Ureter (tissue), 1 donor: ENCODE measurements around the gene SPAG16. TPM values are rescaled to one million over a fixed set of nuclear protein-coding genes. Genes with fewer than 3 reads are reported as not detected.
"Not testable (repeated sequence)": the region's sequence is repeated elsewhere in the genome, so short reads cannot be mapped to it uniquely, and the experiment has no call there.

Experiments
- DNase-seq: peaks from one replicate; pipeline ENCODE4 v3.0.0-alpha.2; 2020; ENCODE audit warnings: low spot score
- total RNA-seq: library from RNA; stranded (reverse); gene quantifications from one replicate; pipeline ENCODE4 v1.2.4, GENCODE V29; 2023
- donor health status: DM: yes; HTN: yes; CAD: no.

Gene SPAG16
- total RNA-seq, 1 donor from 2014 or later, result 63.2 TPM

- no peak for DNase-seq
These were observed 711.3 kb downstream of the SPAG16 start for GRCh38 chr2:213995400-213996105.

GRCh38 chr2:213998976-213999375, 714.7 kb downstream of the SPAG16 start:
- DNase-seq, result not testable (repeated sequence)

DNA sequence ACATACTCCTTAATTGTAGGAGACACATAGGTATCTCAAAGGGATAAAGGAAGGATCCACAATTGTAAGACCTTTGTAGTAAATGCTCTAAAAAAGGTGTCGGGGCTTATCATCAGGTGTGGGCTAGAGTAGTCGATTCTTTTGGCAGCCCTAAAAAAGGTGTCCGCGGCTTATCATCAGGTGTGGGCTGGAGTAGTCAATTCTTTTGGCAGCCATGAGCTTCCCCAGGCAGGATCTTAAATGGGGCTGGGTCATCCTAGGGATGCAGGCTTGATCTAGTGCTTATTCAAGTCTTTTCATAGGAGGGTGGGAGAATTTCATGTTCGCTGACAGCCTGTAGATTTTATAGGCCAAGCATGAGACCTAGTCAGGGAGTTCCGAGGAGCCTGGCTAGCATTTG, 720.2 kb downstream of the SPAG16 start:
- no peak for DNase-seq

DNA sequence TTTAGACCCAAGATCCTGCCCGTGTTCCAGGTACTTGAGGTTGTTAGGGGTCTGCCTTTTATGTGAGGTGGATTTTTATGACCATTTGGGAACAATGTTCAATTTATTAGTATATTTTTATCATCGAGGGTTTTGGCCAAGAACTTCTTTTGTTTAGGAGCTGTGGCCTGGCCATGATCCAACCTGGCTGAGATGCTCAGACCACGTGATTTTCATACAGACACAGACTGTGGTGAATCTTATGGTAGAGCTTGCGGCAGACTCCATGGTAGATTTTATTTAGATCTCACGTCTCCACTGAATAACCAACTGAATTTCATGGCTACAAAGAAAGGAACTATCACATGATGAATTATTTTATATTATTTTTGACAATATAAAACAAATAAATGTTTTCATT, 721.1 kb downstream of the SPAG16 start:
- DNase-seq, result no peak

- no peak for DNase-seq
These were observed 722.3 kb downstream of the SPAG16 start for GRCh38 chr2:214006601-214007000.

DNA sequence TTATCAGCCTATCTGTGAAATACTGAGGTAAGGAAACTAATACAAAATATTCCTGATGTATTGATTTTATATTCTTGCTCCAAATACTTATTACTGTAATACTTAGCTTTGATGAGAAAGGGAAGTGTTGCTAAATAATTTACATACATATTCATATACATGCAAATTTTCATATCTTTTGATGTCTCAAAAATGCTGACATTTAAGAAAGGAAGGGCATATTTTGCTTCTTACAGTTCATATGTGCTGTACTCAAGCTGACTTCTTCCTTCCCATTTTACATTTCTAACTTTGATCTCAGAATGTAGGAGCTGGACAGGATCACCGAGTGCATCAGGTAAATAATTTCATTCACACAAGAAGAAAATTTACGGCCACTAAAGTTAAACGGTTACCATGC, 727.4 kb downstream of the SPAG16 start:
- DNase-seq, result no peak

- DNase-seq, result no peak
These were observed 730.4 kb downstream of the SPAG16 start for GRCh38 chr2:214014551-214015220.

- no peak for DNase-seq
These were observed 735.1 kb downstream of the SPAG16 start for GRCh38 chr2:214019229-214019972.

- no peak for DNase-seq
These were observed 735.7 kb downstream of the SPAG16 start for GRCh38 chr2:214019973-214020345.

- DNase-seq, result no peak
These were observed 744.9 kb downstream of the SPAG16 start for GRCh38 chr2:214029190-214029589.

- DNase-seq, result no peak
These were observed 747.3 kb downstream of the SPAG16 start for GRCh38 chr2:214031566-214031965.

DNA sequence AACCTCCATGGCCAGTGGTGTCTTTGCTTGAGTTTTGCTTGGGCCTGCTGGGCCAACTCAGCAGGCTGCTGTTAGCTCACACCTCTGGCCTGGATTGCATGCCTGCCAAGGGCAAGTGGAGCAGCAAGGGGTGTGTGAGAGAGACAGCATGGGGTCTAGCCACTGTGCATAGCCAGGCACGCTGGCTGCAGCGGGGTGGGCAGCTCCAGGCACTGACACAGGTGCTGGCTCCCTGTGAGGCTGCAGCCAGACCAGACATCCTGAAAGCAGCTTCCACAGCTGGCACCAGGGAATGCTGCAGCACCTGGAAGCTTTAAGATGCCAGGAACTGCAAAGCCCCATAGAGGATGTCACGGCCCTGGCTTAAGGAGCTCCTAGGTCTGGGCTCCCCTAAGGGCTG, 750.2 kb downstream of the SPAG16 start:
- DNase-seq, result no peak

DNA sequence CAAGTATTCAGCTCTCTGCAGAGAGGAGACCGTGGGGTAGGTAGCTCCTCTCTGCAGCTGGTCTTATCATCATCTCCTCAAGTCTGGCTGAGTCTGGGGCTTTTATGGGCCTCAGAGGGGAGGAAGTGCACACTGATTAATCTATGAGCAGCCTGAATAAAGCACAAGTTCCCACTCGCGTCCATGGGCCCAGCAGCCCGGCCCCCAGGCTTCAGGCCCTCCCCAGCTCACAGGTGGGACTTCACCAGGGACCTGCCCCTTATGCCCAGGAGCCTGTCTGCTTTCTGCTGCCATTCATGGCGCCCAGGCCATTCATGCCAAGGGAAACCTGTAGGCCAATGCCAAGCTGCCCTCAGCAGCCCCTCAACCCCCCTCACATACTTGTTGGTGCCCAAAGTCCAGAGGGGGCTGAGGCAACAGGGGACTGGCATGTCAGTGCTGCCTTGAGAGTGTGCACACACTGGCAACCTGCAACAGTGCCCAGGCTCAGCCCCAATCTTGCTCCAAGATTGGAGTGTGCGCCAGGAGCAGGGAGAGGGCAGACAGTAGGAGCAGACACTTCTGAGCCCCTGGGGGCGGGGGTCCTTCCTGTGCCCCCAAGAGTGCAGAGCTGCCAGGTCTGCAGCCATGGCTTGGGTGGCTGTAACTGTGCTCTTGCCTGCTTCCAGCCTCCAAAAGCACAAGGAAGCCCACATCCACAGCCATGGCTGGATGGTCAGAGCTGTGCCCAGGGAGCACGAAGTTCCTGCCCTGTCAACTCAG, 751.0 kb downstream of the SPAG16 start:
- DNase-seq, result no peak

DNA sequence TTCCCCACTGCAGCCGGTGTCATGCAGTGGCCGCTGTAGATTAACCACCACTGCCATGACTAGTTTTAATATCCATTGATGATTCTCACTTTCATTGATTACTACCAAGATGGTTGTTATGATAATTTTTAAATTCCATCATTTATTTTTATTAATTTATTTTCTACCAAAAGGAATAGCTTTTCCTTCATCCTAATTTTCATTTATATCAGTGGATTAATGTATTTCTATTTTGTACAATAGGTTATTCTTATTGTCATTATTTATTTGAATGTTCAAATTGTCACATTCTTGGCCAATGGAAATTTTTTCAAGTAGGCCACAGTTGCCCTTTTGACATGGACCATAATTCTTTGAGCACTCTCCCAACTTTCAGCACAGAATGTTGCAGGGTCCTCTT, 751.7 kb downstream of the SPAG16 start:
- no peak for DNase-seq

DNA sequence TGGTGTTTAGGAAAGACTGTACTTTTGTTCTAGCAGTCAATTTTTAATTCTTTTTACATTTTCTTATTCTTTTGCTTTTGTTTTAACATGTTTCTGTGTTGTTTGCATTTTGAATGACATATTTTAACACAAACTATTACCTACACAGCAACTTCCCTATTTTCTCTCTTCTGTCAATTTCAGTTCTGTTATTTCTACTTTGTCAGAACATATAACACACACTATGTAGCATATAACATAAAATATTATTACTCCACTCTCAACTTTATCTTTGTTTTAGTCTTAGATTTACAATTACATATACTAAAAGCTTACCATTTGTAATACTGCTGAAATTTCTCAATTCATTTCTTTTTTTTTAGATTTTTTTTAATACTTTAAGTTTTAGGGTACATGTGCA, 753.9 kb downstream of the SPAG16 start:
- no peak for DNase-seq

DNA sequence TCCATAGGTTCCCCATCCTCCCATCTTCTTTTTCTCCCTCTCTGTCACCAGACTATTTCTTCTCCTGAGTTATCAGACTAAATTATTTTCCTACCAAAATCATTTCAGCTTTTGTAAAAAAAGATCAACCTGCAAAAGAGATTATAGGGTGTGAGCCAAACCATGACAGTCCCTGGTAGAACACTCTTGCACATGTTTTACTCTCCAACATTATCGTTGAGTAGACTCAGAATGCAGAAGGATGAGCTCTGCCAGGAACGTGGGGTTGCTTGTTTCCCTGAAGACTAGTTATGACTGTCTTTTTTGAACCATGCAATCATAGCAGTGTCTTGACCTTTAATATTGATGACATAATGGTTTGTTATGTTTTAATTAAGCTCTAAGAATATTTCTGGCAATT, 766.5 kb downstream of the SPAG16 start:
- DNase-seq, result no peak

- DNase-seq, result no peak
These were observed 767.3 kb downstream of the SPAG16 start for GRCh38 chr2:214051585-214051984.

DNA sequence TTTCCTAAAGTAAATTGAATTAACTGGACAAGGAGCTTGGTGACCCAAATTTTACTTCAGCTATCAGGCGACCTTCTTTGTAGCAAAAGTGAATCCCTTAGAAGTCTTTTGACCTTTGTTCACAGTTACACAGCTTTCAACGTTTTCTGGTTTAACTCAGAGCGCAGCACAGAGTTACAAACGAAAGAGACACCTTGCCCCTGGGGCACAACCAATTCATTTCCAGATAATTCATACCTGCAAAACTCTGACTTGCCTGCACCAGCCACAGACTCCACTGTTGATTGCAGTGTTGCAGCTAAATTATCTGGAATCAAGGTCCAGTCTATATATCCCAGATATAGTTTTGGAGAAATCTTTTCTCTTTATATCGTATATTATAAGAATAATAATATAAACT, 768.0 kb downstream of the SPAG16 start:
- DNase-seq, result no peak

DNA sequence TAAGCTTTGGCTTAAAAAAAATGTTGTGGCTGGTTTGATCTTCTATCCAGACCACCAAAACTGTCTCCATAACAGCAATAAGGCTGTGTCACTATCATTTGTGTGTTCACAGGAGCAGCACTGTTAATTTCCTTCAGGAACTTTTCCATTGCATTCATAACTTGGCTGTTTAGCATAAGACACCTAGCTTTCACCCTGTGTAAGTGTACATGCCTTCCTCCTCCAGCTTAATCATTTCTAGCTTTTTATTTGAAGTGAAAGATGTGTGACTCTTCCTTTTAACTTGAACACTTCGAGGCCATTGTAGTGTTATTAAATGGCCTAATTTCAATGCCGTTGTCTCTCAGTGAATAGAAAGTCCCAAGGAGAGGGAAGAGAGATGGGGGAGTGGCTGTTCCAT, 773.7 kb downstream of the SPAG16 start:
- no peak for DNase-seq

DNA sequence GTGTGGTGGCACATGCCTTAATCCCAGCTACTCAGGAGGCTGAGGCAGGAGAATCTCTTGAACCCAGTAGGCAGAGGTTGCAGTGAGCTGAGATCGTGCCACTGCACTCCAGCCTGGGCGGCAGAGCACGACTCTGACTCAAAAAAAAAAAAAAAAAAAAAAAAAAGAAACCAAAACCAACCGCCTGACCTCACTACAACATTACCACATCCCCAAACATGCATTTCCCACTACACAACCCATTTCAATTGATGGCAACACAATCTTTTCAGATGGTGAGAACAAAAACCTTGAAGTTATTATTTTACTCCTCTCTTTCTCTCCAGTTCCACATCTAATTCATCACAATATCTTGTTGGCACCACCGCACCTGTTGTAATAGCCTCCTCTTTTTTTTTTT, 778.0 kb downstream of the SPAG16 start:
- DNase-seq, result not testable (repeated sequence)

GRCh38 chr2:214064471-214064870, 780.2 kb downstream of the SPAG16 start:
- DNase-seq, result no peak

- no peak for DNase-seq
These were observed 782.6 kb downstream of the SPAG16 start for GRCh38 chr2:214066862-214067261.
